ENCODE data around the gene CPE. TPM values are rescaled to one million over a fixed set of nuclear protein-coding genes. Genes with fewer than 3 reads are reported as not detected.
"Not testable (repeated sequence)": the region's sequence is repeated elsewhere in the genome, so short reads cannot be mapped to it uniquely, and the experiment has no call there.

CPE gene
- polyA plus RNA-seq, 6 donors from 2014 or later, result not detected

DNA sequence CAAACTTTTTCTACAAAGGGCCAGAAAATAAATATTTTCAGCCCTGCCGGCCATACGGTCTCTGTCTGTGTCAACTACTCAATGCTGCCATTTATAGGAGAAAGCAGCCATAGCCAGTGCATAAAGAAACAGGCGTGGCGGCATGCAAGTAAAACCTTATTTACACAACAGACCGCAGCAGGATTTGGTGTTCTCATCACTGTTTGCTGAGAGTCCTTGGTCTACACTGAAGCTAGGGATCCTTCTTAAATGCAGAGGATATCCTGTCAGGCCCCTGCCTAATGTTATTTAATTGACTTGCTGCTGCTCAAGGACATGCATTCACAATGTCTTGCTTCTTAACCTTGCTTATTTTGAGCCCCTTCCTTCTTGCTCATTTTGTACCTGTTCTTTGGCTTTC, 54.7 kb downstream of the CPE start:
- no peak overlapping the region for H3K4me3 Mint-ChIP-seq
- peaks cover 0 to 4% (median 0%) of the 10 kb centered on the region in 7 donors for H3K9me3 Mint-ChIP-seq
- no peak for ATAC-seq (ENCODE audit: low read depth in 2 of 2)
- H3K27me3 Mint-ChIP-seq, result peaks cover 21 to 30% (median 24%) of the 10 kb centered on the region in 3 donors
- no peaks in the 10 kb centered on the region for H3K36me3 Mint-ChIP-seq
- peak overlapping the region in 1 of 6 donors; percentile 66 for H3K27ac Mint-ChIP-seq
- no peak for DNase-seq
- no peaks in the 10 kb centered on the region for H3K4me1 Mint-ChIP-seq

DNA sequence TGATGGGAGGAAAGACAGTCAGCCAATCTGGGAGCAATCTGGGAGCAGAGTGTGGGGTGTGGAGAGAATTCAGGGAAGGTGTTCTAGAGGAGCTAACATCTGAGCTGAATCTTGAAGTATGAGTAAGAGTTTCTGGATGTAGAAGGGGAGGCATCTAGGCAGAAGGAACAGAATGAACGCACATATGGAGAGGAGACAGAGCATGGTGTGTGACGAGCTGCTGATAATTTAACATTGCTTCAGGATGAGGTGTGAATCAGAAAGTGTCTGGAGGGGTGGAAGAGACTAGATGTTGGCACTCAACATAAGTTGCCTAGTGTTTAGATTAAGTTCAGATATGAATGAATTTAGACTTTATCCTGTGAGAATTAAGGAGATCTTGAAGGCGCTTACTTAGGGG, 58.9 kb downstream of the CPE start:
- Mint-ChIP-seq H3K9me3 (peaks cover 0 to 1% (median 0%) of the 10 kb centered on the region in 7 donors), H3K27ac (no peak overlapping the region), H3K27me3 (peaks cover 13 to 14% (median 13%) of the 10 kb centered on the region in 3 donors), H3K4me3 (no peak overlapping the region), H3K4me1 (no peaks in the 10 kb centered on the region), H3K36me3 (no peaks in the 10 kb centered on the region)
- DNase-seq, result no peak
- no peak for ATAC-seq (ENCODE audit: low read depth in 2 of 2)

DNA sequence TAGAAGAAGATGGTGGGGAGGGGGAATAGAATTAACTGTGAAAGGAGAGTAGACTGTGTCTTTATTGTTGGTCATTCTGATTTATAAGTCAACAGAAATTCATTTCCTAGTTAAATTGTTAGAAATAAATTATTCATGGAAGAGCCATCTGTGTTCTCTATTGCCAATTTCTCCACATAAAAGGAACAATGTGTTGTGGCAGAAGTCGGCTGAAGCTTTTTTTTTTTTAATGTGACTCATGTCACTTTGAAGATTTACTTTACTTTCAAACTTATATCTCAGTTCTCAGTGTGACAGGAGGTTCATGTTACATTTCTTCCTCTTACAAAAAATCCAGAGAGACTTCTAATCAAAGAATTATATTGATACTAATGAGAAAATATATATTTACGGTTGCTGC, 60.5 kb downstream of the CPE start:
- Mint-ChIP-seq H3K9me3 (no peaks in the 10 kb centered on the region), H3K4me3 (no peak overlapping the region), H3K27ac (no peak overlapping the region), H3K27me3 (peaks cover 0 to 5% (median 0%) of the 10 kb centered on the region in 3 donors), H3K4me1 (no peaks in the 10 kb centered on the region), H3K36me3 (no peaks in the 10 kb centered on the region)
- no peak for DNase-seq
- no peak for ATAC-seq (ENCODE audit: low read depth in 2 of 2)

DNA sequence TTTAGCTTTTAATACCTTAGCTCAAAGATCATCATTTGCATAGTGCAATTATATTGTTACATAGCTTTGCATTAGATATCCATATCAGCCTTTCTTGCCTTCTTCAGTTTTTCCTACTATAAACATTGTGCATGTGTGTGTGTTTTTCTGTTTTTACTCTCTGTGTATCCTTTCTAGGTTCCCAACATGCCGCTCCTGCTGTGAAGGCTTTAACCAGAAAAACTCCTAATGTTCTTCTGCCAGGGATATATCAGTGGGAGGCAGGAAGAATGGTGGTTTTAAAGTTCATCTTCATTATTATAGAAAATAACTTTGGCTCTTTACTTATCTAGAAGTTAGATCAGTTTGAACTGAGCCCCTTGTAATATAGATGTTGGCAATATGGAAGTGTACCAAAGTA, 61.2 kb downstream of the CPE start:
- Mint-ChIP-seq H3K9me3 (no peaks in the 10 kb centered on the region), H3K36me3 (no peaks in the 10 kb centered on the region), H3K4me1 (no peaks in the 10 kb centered on the region), H3K27me3 (peaks cover 0 to 5% (median 0%) of the 10 kb centered on the region in 3 donors), H3K27ac (no peak overlapping the region), H3K4me3 (no peak overlapping the region)
- DNase-seq (no peak), ATAC-seq (ENCODE audit: low read depth in 2 of 2) (no peak)

DNA sequence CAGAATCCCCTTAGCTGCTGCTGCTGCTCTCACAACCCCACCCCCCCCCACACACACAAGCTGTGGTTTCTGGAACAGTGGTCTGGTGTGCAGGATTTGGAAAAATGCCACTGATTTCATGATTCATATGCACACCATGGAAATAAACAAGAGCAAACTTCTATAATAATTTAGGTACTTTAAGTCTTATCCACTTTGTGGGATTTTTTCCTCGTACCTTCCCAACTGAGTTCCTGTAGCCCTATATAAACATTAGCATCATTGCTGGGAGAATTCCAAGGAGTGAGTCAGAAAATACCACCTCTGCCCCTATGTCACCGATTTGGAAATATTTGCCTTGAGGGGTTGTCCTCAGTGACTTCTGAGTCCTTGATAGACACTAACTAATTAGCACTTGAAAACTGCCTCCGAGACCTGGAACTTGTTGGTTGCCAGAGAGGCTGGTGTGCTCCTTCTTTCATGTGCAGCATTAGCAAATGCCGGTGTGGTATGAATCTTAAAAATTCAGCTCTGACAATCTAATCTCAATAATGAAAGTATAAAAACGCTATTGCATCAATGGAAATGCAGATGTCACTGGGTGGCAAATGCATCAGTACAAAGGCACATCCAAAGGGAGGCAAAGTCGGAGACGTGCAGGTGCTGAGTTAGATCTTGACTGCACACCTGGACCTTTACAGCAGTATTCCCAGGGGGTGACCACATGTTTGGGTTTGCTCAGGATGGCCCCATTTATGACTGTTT, 61.8 kb downstream of the CPE start:
- ATAC-seq (ENCODE audit: low read depth in 2 of 2) (no peak), DNase-seq (no peak)
- Mint-ChIP-seq H3K4me3 (no peak overlapping the region), H3K36me3 (no peaks in the 10 kb centered on the region), H3K4me1 (no peaks in the 10 kb centered on the region), H3K9me3 (no peaks in the 10 kb centered on the region), H3K27me3 (peaks cover 0 to 5% (median 0%) of the 10 kb centered on the region in 3 donors), H3K27ac (peak overlapping the region in 1 of 6 donors; percentile 12)

DNA sequence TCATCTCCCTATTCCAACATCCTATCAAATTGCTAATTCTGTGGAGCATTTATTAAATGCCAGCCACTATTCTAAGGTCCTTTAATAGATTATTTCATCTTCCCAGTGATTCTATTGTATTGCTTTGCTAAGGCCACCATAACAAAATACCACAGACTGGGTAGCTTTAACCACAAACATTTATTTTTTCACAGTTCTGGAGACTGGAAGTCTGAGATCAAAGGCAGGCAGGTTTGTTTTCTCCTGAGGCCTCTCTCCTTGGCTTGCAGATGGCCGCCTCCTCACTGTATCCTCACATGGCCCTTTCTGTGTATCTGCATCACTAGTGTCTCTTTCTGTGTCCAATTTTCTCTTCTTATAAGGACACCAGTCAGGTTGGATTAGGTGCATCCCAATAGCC, 64.5 kb downstream of the CPE start:
- H3K4me1 Mint-ChIP-seq, result no peaks in the 10 kb centered on the region
- no peak overlapping the region for H3K4me3 Mint-ChIP-seq
- H3K27me3 Mint-ChIP-seq, result peaks cover 0 to 5% (median 0%) of the 10 kb centered on the region in 3 donors

DNA sequence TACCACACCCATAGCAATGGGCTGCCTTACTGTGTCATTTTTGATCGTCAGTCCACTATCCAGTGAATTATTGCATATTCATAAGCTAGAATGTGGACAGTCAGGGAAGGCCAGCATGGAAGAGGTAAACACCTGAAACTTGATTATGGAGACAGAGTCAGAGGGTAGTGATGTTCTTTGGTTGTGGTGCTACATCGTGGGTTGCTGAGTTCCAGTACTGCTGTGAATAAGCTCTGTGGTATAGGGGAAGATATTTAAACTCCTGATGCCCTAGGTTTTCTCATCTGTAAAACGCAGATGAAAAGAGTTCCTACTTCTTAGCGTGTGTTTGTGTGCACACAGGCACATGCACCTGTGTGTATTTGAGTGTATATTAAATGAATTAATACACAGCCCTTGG, 69.9 kb downstream of the CPE start:
- Mint-ChIP-seq H3K27me3 (peaks cover 3 to 8% (median 4%) of the 10 kb centered on the region in 3 donors), H3K4me3 (no peak overlapping the region), H3K9me3 (peaks cover 0 to 1% (median 0%) of the 10 kb centered on the region in 7 donors), H3K36me3 (no peaks in the 10 kb centered on the region), H3K4me1 (no peaks in the 10 kb centered on the region), H3K27ac (peak overlapping the region in 1 of 6 donors; percentile 69)
- DNase-seq (no peak), ATAC-seq (ENCODE audit: low read depth in 2 of 2) (no peak)

More for the DNA sequence above, 64.5 kb downstream of the CPE start:
- ATAC-seq (ENCODE audit: low read depth in 2 of 2) (no peak), DNase-seq (no peak)
- H3K36me3 Mint-ChIP-seq, result no peaks in the 10 kb centered on the region
- no peak overlapping the region for H3K27ac Mint-ChIP-seq
- H3K9me3 Mint-ChIP-seq, result no peaks in the 10 kb centered on the region

DNA sequence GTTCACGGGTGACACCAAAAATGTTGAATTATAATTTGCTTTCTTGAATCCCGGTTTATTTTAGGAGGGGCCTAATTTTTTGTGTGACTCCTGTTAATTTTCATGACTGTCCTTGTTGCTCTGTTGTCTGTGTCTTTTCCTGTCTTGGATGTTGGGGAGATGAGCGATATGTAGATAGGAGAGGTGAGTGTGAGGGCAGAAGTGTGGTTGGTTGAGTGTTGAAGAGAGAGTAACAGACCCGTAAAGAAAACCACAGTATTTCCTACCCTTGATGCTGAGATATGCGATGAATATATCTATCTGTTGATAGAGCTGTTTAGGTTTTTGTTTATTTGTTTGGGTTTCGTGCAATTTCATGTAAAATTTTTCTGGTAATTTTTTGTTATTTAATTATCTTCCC, 70.5 kb downstream of the CPE start:
- Mint-ChIP-seq H3K4me3 (no peak overlapping the region), H3K27ac (no peak overlapping the region), H3K36me3 (no peaks in the 10 kb centered on the region), H3K4me1 (no peaks in the 10 kb centered on the region), H3K27me3 (peaks cover 3 to 10% (median 8%) of the 10 kb centered on the region in 3 donors), H3K9me3 (peaks cover 0 to 1% (median 0%) of the 10 kb centered on the region in 7 donors)
- DNase-seq, result no peak
- no peak for ATAC-seq (ENCODE audit: low read depth in 2 of 2)

DNA sequence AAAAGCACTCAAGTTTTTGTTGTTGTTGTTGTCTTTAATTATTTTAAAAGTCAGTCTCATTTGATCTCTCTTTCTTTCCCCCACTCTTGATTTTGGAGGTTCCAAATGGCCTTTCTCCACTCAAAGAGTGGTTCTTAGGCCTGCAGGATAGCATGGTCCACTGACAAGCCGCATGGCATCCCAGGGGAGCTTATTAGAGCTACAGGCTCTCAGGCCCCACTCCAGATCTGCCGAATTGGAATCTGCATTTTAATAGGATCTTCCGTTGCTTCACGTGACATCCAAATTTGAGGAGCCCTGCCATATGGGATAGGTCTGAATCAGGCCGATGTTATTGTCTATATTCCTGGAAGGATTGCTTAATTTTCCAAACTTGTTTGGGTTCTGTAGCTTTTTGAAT, 72.1 kb downstream of the CPE start:
- Mint-ChIP-seq H3K9me3 (peaks cover 0 to 1% (median 0%) of the 10 kb centered on the region in 7 donors), H3K4me3 (no peak overlapping the region), H3K27me3 (peaks cover 3 to 11% (median 8%) of the 10 kb centered on the region in 3 donors), H3K36me3 (no peaks in the 10 kb centered on the region), H3K4me1 (no peaks in the 10 kb centered on the region), H3K27ac (no peak overlapping the region)
- DNase-seq (no peak), ATAC-seq (ENCODE audit: low read depth in 2 of 2) (no peak)

DNA sequence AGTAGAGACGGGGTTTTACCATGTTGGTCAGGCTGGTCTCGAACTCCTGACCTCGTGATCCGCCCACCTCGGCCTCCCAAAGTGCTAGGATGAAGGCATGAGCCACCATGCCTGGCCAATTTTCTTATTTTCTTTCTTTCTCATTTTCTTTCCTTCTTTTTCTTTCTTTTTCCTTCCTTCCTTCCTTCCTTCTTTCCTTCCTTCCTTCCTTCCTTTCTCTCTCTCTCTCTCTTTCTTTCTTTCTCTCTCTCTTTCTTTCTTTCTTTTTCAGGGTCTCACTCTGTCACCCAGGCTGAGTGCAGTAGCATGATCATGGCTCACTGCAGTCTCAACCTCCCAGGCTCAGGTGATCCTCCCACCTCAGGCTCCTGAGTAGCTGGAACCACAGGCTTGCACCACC, 74.3 kb downstream of the CPE start:
- not testable (repeated sequence) for H3K36me3 Mint-ChIP-seq

DNA sequence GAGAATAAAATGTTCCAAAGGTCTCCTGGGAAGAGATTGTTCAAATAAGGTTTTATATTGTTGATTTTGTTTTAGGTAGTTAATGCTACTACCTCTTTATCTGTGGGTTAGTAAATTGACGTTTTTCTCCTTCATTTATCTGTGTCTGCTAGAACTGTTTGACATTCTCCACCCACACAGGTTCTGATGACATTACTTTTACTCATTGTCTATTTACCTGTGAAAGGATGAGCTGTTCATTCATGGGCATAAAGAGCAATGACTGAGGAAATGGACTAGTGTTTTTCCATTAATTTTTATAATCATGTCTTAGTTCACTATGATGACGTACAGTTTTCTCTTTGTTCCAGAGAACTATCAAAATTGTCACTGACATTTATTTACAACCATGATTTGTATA, 75.6 kb downstream of the CPE start:
- Mint-ChIP-seq H3K27ac (no peak overlapping the region), H3K36me3 (no peaks in the 10 kb centered on the region), H3K4me1 (no peaks in the 10 kb centered on the region), H3K4me3 (no peak overlapping the region), H3K9me3 (peaks cover 0 to 1% (median 0%) of the 10 kb centered on the region in 7 donors), H3K27me3 (peaks cover 11 to 24% (median 20%) of the 10 kb centered on the region in 3 donors)
- no peak for DNase-seq
- no peak for ATAC-seq (ENCODE audit: low read depth in 2 of 2)

More for the DNA sequence above, 74.3 kb downstream of the CPE start:
- not testable (repeated sequence) for ATAC-seq (ENCODE audit: low read depth in 2 of 2); H3K9me3 Mint-ChIP-seq; H3K4me3 Mint-ChIP-seq; DNase-seq; H3K4me1 Mint-ChIP-seq
- Mint-ChIP-seq H3K27me3 (peaks cover 11 to 17% (median 11%) of the 10 kb centered on the region in 3 donors), H3K27ac (peak overlapping the region in 1 of 6 donors; percentile 86)

DNA sequence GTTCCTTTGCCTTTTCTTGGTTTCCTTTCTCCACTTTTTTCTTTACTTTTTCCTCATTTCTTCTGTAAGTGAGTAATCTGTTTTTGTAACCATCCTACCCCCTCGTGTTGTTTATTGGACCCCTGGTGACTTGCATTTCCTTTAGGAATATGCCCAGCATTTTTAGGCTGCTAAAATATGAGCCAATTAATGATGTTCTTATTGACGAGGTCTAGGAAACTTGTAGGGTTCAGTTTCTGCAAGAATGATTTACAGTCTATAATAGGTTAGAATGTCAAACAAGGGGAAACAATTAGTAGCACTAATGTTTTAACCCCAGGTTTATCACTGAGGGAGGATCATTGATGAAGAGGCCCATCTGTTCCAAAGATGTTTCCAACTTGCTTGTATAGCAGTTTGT, 79.0 kb downstream of the CPE start:
- H3K4me3 Mint-ChIP-seq, result no peak overlapping the region
- peaks cover 0 to 1% (median 0%) of the 10 kb centered on the region in 7 donors for H3K9me3 Mint-ChIP-seq
- DNase-seq (no peak), ATAC-seq (ENCODE audit: low read depth in 2 of 2) (no peak)
- H3K27me3 Mint-ChIP-seq, result peaks cover 11 to 32% (median 27%) of the 10 kb centered on the region in 3 donors
- no peaks in the 10 kb centered on the region for H3K4me1 Mint-ChIP-seq
- H3K27ac Mint-ChIP-seq, result no peak overlapping the region
- no peaks in the 10 kb centered on the region for H3K36me3 Mint-ChIP-seq

DNA sequence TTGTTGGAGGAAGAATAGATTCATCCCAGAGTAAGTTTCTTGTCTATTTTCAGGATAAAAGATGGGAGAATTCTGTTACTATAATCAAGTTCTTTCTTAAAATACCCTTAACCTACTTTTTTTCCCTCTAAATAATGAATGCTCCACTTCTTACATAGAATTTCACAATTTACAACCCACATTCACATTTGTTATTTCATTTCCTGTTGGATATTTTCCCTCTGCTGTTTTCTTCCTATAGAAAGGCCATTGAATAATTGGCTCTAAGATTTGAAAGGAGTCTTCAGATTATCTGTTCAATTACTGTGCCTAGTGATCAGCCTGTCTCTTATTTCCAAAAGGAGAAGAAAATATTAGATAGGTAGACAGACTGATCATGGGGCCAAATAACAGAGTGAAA, 79.7 kb downstream of the CPE start:
- Mint-ChIP-seq H3K27ac (peak overlapping the region in 1 of 6 donors; percentile 80), H3K4me1 (no peaks in the 10 kb centered on the region), H3K27me3 (peaks cover 10 to 32% (median 25%) of the 10 kb centered on the region in 3 donors), H3K9me3 (no peaks in the 10 kb centered on the region), H3K4me3 (no peak overlapping the region), H3K36me3 (no peaks in the 10 kb centered on the region)
- ATAC-seq (ENCODE audit: low read depth in 2 of 2), result no peak
- no peak for DNase-seq

DNA sequence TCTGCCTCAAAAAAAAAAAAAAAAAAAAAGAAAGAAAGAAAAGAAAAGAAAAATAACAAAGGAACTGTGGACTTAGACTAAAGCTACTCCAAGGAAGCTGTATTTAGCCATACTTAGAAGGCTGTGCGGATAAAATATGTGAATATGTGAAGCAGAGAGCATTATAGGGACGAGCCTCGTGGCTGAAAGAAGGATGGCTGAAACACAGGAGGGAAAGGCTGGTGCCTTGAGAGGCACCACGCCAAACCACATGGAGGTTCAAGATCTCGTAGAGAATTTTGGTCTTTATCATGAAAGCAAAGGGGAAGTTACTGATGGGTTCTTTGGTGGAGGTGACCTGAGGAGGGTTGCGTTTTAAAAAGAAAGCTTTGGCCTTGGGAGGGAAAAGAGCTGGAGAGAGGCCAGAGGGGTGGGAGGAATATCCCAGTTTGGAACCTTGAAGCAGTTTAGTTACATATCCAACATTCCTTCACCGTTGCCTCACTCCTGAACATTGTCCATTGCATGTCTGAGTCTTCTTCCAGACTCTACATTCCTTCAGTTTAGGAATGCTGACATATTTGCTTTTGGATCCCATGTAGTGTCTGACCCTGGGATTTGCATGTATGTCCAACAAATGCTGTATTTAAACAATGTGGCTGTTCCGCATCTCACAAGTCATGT, 82.5 kb downstream of the CPE start:
- ATAC-seq (ENCODE audit: low read depth in 2 of 2) (no peak), DNase-seq (no peak)
- Mint-ChIP-seq H3K4me3 (no peak overlapping the region), H3K36me3 (no peaks in the 10 kb centered on the region), H3K4me1 (no peaks in the 10 kb centered on the region), H3K27me3 (peaks cover 8 to 32% (median 16%) of the 10 kb centered on the region in 3 donors), H3K9me3 (no peaks in the 10 kb centered on the region), H3K27ac (peak overlapping the region in 3 of 6 donors; percentile 5 to 85 (median 36))
